Calu3 (cell line): Measurements from ENCODE around the gene BTC. TPM values are rescaled to one million over a fixed set of nuclear protein-coding genes. Genes with fewer than 3 reads are reported as not detected.

Experiments used
- BruUV-seq: library from RNA; stranded (reverse); fragments of 400-500 nt; replicated peaks from 2 replicates; lab custom pipeline; 2021; lab: Mats Ljungman, UMichigan
- CTCF ChIA-PET: fragments of 300-600 bp; sonication (Branson Sonifier 250); formaldehyde crosslinking; loops from one replicate; lab custom pipeline; 2022; ENCODE audit warnings: antibody characterized with exemption; lab: Charles Lee
- DNase-seq: peaks from one replicate; pipeline ENCODE4 v3.0.0; 2022
- H3K27ac Mint-ChIP-seq: one replicate; pipeline ENCODE4 v1.8.0; 2022; ENCODE audit warnings: mixed read lengths; ENCODE audit not compliant: unreplicated experiment
- H3K27me3 Mint-ChIP-seq: one replicate; pipeline ENCODE4 v1.8.0; 2022; ENCODE audit warnings: mixed read lengths; ENCODE audit not compliant: unreplicated experiment
- H3K36me3 Mint-ChIP-seq: one replicate; pipeline ENCODE4 v1.8.0; 2022; ENCODE audit warnings: mild to moderate bottlenecking, moderate library complexity, mixed read lengths; ENCODE audit not compliant: insufficient read depth, unreplicated experiment
- H3K4me1 Mint-ChIP-seq: one replicate; pipeline ENCODE4 v1.8.0; 2022; ENCODE audit warnings: mild to moderate bottlenecking, low read depth, mixed read lengths; ENCODE audit not compliant: unreplicated experiment
- H3K4me3 Mint-ChIP-seq: one replicate; pipeline ENCODE4 v1.8.0; 2022; ENCODE audit warnings: mild to moderate bottlenecking, low read depth, moderate library complexity, mixed read lengths; ENCODE audit not compliant: unreplicated experiment
- H3K9me3 Mint-ChIP-seq: one replicate; pipeline ENCODE4 v1.8.0; 2022; ENCODE audit warnings: low read depth, mixed read lengths; ENCODE audit not compliant: unreplicated experiment
- intact Hi-C: fragments of 100-400 bp; cut with micrococcal nuclease; formaldehyde crosslinking; loops from one replicate; pipeline ENCODE4 v1.10.0; 2022; ENCODE audit not compliant: unreplicated experiment
- total RNA-seq: library from RNA; stranded (reverse); gene quantifications from 2 replicates; pipeline ENCODE4 v1.2.3, GENCODE V29; 2022
- TF ChIP-seq, protein P1 (sequence below): fragments of 200-600 bp; IDR thresholded peaks from one replicate; pipeline ENCODE4 v1.8.0; 2022; ENCODE audit warnings: antibody characterized with exemption; ENCODE audit not compliant: unreplicated experiment

The BTC gene
- total RNA-seq, 1 experiment from 2014 or later, result 8.1 TPM

DNA sequence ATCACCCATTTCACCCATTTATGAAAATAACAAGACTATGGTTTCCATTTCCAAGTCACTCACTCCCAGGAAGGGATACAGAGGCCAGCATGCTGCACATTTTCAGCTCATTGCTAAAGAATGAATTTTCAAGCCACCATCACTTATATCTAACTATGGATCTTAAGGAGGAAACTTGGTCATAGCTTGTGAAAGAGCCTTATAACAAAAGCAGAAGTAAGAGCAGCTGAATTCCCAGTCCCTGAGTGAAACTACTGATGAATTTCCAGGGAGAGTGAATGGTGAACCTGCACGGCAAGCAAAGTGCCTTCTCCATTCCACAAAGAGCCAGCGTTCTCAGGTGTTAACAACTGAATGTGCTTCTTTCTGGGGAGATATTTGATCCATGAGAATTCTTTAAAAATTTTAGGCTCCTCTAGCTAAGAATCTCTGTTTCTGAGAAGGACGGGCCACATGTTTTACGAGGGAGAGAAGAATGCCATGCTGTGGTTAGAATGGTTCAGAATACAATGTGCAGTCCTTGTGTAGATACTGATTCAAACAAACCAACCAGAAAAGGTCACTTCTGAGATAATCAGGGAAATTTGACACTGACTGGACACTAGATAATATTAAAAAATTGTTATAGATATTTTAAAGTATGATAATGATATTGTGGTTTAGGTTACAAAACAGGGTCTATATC is 24.0 kb downstream of the BTC start:
- Mint-ChIP-seq H3K27me3 (no peaks in the 10 kb centered on the region), H3K27ac (no peak overlapping the region), H3K9me3 (no peaks in the 10 kb centered on the region), H3K4me3 (no peak overlapping the region), H3K4me1 (peaks cover 17% of the 10 kb centered on the region), H3K36me3 (no peaks in the 10 kb centered on the region)
- intact Hi-C loops, result no loop called here
- TF ChIP-seq, protein P1, sequence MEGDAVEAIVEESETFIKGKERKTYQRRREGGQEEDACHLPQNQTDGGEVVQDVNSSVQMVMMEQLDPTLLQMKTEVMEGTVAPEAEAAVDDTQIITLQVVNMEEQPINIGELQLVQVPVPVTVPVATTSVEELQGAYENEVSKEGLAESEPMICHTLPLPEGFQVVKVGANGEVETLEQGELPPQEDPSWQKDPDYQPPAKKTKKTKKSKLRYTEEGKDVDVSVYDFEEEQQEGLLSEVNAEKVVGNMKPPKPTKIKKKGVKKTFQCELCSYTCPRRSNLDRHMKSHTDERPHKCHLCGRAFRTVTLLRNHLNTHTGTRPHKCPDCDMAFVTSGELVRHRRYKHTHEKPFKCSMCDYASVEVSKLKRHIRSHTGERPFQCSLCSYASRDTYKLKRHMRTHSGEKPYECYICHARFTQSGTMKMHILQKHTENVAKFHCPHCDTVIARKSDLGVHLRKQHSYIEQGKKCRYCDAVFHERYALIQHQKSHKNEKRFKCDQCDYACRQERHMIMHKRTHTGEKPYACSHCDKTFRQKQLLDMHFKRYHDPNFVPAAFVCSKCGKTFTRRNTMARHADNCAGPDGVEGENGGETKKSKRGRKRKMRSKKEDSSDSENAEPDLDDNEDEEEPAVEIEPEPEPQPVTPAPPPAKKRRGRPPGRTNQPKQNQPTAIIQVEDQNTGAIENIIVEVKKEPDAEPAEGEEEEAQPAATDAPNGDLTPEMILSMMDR, result no peak
- CTCF ChIA-PET, result interaction anchor here (0.7 kb wide), 1 partner anchor 1554 kb away, joined by 6 read pairs; no protein-coding TSS in a partner anchor
- no TSS peak for BruUV-seq
- no peak for DNase-seq

DNA sequence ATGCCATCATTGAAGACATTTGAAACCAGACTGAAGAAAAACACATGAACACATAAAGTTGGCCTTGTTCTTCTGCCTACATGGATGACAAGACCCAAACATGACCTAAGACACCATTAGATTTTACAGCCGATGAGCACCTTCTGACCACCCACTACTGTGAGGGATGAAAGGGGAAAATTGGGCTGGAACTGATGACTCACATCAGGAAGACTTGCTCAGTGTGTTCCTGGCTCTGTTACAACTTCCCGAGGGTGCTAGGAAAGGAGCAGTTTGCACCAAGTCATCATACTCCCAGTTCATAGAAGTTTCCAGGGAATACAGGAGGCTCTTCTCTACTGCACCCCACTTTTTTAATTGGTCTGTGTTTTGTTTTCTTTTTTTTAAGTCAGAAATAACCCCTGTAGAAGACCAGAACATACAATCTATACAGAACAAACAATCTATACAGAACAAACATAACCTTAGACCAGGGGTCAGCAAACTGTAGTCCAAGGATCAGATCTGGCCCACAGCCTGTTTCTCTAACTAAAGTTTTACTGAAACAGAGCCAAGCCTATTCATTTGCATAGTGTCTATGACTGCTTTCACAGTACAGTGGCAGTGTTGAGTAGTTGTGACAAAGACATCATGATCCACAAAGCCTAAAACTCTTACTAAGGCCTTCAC is 25.3 kb downstream of the BTC start:
- no peak overlapping the region for H3K4me3 Mint-ChIP-seq
- H3K36me3 Mint-ChIP-seq, result no peaks in the 10 kb centered on the region
- TF ChIP-seq, protein P1, result no peak
- DNase-seq, result peak; percentile 19
- H3K27ac Mint-ChIP-seq, result no peak overlapping the region
- CTCF ChIA-PET, result no interaction called here
- no peaks in the 10 kb centered on the region for H3K27me3 Mint-ChIP-seq
- no TSS peak for BruUV-seq
- no peaks in the 10 kb centered on the region for H3K9me3 Mint-ChIP-seq
- intact Hi-C loops, result no loop called here
- peaks cover 17% of the 10 kb centered on the region for H3K4me1 Mint-ChIP-seq

DNA sequence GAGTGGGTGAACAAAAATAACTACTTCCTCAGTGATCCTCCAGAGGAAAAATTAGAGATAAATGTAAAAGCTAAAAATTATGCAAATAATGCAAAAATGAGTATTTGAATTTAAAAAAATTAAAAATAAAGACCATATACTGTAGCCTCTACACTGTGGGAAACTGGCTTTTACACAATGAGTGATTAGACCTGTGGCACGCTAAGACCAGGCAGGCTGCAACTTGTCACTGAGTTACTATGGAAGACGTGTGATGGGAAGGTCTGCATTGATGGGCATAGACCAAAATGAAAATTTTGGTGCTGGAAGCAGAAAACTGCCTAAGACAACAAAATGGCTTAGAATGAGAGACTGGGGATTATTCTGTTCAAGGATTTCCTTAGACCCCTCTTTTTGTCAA is 30.2 kb downstream of the BTC start:
- no TSS peak for BruUV-seq
- Mint-ChIP-seq H3K9me3 (no peaks in the 10 kb centered on the region), H3K36me3 (no peaks in the 10 kb centered on the region), H3K27me3 (no peaks in the 10 kb centered on the region), H3K4me3 (no peak overlapping the region), H3K4me1 (peaks cover 8% of the 10 kb centered on the region), H3K27ac (no peak overlapping the region)
- CTCF ChIA-PET, result interaction anchor here (0.6 kb wide), 1 partner anchor 1450 kb away, joined by 3 read pairs; no protein-coding TSS in a partner anchor
- DNase-seq, result no peak
- TF ChIP-seq, protein P1, result no peak
- intact Hi-C loops, result no loop called here

DNA sequence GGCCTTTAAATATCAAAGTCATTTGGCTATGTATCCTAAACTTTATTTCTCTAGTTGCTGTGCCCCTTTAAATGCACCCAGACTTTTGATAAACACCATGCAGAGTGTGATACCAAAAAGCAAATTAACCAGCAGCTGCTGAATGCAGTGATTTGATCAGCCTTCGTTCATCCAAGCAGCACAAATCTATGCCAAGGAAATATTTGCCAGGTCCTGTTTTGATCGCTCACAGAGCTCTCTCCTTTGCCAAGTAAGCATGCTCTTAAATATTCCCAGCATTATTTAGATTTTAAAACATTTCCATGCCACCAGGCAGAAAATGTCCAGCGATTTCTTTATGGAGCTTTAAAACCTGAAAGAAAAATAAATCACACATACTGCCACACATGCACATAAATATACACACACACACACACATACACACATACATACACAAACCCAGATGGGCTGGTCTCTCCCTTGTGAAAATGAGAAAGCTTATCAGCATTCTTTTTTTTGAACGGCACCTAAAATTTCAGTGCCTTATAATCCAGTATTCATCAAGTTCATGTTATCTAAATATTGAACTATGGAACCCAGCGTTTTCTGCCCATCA is 35.7 kb downstream of the BTC start:
- CTCF ChIA-PET, result interaction anchor here (0.5 kb wide), 1 partner anchor 472 kb away, joined by 5 read pairs; no protein-coding TSS in a partner anchor
- intact Hi-C loops, result no loop called here
- H3K27ac Mint-ChIP-seq, result no peak overlapping the region
- no TSS peak for BruUV-seq
- no peaks in the 10 kb centered on the region for H3K9me3 Mint-ChIP-seq
- H3K4me1 Mint-ChIP-seq, result no peaks in the 10 kb centered on the region
- H3K36me3 Mint-ChIP-seq, result no peaks in the 10 kb centered on the region
- H3K27me3 Mint-ChIP-seq, result no peaks in the 10 kb centered on the region
- no peak for DNase-seq
- TF ChIP-seq, protein P1, result no peak
- H3K4me3 Mint-ChIP-seq, result no peak overlapping the region
